ENCODE results near the gene EIF4G3. TPM values are rescaled to one million over a fixed set of nuclear protein-coding genes. Genes with fewer than 3 reads are reported as not detected.
"Not testable (repeated sequence)": the region's sequence is repeated elsewhere in the genome, so short reads cannot be mapped to it uniquely, and the experiment has no call there.

EIF4G3 gene
- total RNA-seq, 1 donor from 2014 or later: 27.3 TPM

DNA sequence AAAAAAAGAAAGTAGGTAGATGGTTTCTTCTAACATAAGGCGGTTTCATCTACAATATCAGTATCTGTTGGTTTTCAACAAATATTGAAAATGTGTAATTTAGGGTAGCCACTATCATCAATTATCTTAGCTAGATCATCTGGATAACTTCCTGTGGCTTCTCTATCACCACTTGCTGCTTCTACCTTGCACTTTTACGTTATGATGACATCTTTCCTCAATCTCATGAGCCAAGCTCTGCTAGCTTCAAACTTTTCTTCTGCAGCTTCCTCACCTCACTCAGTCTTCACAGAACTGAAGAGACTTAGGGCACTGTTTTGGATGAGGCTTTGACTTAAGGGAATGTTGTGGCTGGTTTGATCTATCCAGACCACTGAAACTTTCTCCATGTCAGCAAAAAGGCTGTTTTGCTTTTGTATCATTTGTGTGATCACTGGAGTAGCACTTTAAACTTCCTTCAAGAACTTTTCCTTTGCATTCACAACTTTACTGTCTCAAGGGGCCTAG lies 244.7 kb downstream of the EIF4G3 start:
- no peak for DNase-seq (ENCODE audit: low read depth)
- TF ChIP-seq, protein P1, sequence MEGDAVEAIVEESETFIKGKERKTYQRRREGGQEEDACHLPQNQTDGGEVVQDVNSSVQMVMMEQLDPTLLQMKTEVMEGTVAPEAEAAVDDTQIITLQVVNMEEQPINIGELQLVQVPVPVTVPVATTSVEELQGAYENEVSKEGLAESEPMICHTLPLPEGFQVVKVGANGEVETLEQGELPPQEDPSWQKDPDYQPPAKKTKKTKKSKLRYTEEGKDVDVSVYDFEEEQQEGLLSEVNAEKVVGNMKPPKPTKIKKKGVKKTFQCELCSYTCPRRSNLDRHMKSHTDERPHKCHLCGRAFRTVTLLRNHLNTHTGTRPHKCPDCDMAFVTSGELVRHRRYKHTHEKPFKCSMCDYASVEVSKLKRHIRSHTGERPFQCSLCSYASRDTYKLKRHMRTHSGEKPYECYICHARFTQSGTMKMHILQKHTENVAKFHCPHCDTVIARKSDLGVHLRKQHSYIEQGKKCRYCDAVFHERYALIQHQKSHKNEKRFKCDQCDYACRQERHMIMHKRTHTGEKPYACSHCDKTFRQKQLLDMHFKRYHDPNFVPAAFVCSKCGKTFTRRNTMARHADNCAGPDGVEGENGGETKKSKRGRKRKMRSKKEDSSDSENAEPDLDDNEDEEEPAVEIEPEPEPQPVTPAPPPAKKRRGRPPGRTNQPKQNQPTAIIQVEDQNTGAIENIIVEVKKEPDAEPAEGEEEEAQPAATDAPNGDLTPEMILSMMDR (conservative IDR thresholded peaks at IDR 0.05; ENCODE audit: low read depth, low read length): no peak
- no peak overlapping the region for H3K4me3 ChIP-seq (ENCODE audit: low read depth, low read length)

GRCh38 chr1:20930427-20930826 lies 246.3 kb downstream of the EIF4G3 start:
- H3K4me3 ChIP-seq (ENCODE audit: low read depth, low read length): no peak overlapping the region
- TF ChIP-seq, protein P1 (conservative IDR thresholded peaks at IDR 0.05; ENCODE audit: low read depth, low read length): no peak
- DNase-seq (ENCODE audit: low read depth): no peak

- TF ChIP-seq, protein P1 (conservative IDR thresholded peaks at IDR 0.05; ENCODE audit: low read depth, low read length): no peak
- no peak overlapping the region for H3K4me3 ChIP-seq (ENCODE audit: low read depth, low read length)
- DNase-seq (ENCODE audit: low read depth): no peak
Observed at GRCh38 chr1:20928146-20928545, 248.6 kb downstream of the EIF4G3 start.

GRCh38 chr1:20921285-20921684 lies 255.4 kb downstream of the EIF4G3 start:
- TF ChIP-seq, protein P1 (conservative IDR thresholded peaks at IDR 0.05; ENCODE audit: low read depth, low read length): no peak
- no peak overlapping the region for H3K4me3 ChIP-seq (ENCODE audit: low read depth, low read length)
- no peak for DNase-seq (ENCODE audit: low read depth)

- no peak overlapping the region for H3K4me3 ChIP-seq (ENCODE audit: low read depth, low read length)
- TF ChIP-seq, protein P1 (conservative IDR thresholded peaks at IDR 0.05; ENCODE audit: low read depth, low read length): no peak
- DNase-seq (ENCODE audit: low read depth): no peak
Observed at GRCh38 chr1:20913242-20913641, 263.5 kb downstream of the EIF4G3 start.

DNA sequence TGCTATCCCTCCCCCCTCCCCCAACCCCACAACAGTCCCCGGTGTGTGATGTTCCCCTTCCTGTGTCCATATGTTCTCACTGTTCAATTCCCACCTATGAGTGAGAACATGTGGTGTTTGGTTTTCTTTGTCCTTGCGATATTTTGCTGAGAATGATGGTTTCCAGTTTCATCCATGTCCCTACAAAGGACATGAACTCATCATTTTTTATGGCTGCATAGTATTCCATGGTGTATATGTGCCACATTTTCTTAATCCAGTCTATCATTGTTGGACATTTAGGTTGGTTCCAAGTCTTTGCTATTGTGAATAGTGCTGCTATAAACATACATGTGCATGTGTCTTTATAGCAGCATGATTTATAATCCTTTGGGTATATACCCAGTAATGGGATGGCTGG lies 269.2 kb downstream of the EIF4G3 start:
- H3K4me3 ChIP-seq (ENCODE audit: low read depth, low read length); DNase-seq (ENCODE audit: low read depth): not testable (repeated sequence)

DNA sequence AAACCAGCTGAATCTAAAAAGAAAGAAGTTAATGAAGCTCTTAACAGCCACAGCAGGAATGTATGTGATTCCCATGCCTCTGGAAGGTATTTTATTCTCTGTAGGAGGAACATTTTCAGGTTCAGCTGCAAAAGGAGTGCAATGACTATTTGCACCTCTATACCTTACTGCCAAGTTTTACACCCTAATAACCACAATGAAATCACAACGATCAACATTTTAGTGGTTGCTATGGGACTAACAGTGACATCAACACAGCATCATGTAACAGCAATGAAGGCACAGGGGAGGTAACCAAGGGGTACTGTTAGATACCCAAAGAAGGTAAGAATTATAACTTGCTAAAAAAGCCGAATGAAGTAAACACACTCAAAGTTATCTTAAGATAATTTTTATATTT lies 273.3 kb downstream of the EIF4G3 start:
- H3K4me3 ChIP-seq (ENCODE audit: low read depth, low read length): no peak overlapping the region
- TF ChIP-seq, protein P1 (conservative IDR thresholded peaks at IDR 0.05; ENCODE audit: low read depth, low read length): no peak
- no peak for DNase-seq (ENCODE audit: low read depth)
